H1 (cell line): ENCODE results near the gene ITGA11. TPM values are rescaled to one million over a fixed set of nuclear protein-coding genes. Genes with fewer than 3 reads are reported as not detected.

Experiments
- CTCF ChIA-PET: fragments of 300-600 bp; sonication (Branson Sonifier 250); formaldehyde crosslinking; loops from one replicate; lab custom pipeline; 2021; ENCODE audit not compliant: partially characterized antibody; lab: Charles Lee
- POLR2A ChIA-PET: fragments of 300-600 bp; sonication (Branson Sonifier 250); formaldehyde crosslinking; loops from one replicate; lab custom pipeline; 2021; ENCODE audit warnings: inconsistent platforms; ENCODE audit not compliant: partially characterized antibody; lab: Charles Lee
- DNase-seq, 2 experiments: peaks; one replicate each; pipeline versions ENCODE4 v3.0.0 to v3.0.0-alpha.2; 2010 to 2022; ENCODE audit warnings: low spot score in 2 of 2, low read depth in 1 of 2, mixed read lengths in 1 of 2
- FAIRE-seq: peaks from 2 replicates; lab custom pipeline; 2011; peaks lifted over from hg19 to GRCh38; lab: Jason Lieb, UNC
- H2AFZ ChIP-seq: 2 replicates; pipeline ENCODE4 v1.8.1; 2012; ENCODE audit warnings: low read length, inconsistent platforms
- H2AK5ac ChIP-seq: 2 replicates; pipeline ENCODE4 v1.6.1; 2013; ENCODE audit warnings: low read depth, low read length
- H2BK120ac ChIP-seq: replicated peaks from 2 replicates; pipeline ENCODE3; 2013; ENCODE audit warnings: low read depth, low read length, inconsistent platforms
- H2BK12ac ChIP-seq: 2 replicates; pipeline ENCODE4 v1.6.1; 2013; ENCODE audit warnings: low read depth, low read length
- H2BK15ac ChIP-seq: 2 replicates; pipeline ENCODE4 v1.6.1; 2013; ENCODE audit warnings: low read length
- H2BK20ac ChIP-seq: 2 replicates; pipeline ENCODE4 v1.6.1; 2013; ENCODE audit warnings: low read length
- H2BK5ac ChIP-seq: 2 replicates; pipeline ENCODE4 v1.6.1; 2013; ENCODE audit warnings: low read depth, low read length
- H3K14ac ChIP-seq: 2 replicates; pipeline ENCODE4 v1.6.1; 2013; ENCODE audit warnings: inconsistent platforms; ENCODE audit not compliant: insufficient read length
- H3K18ac ChIP-seq: 2 replicates; pipeline ENCODE4 v1.6.1; 2013; ENCODE audit warnings: low read length; ENCODE audit errors: extremely low read depth
- H3K23ac ChIP-seq: 2 replicates; pipeline ENCODE4 v1.6.1; 2013; ENCODE audit warnings: inconsistent platforms; ENCODE audit not compliant: insufficient read length
- H3K23me2 ChIP-seq: 2 replicates; pipeline ENCODE4 v1.6.1; 2013; ENCODE audit warnings: low read depth, low read length
- H3K27ac ChIP-seq: 2 replicates; pipeline ENCODE4 v1.6.1; 2011; ENCODE audit warnings: low read depth, low read length, inconsistent platforms
- H3K27me3 ChIP-seq, 4 experiments: replicated peaks in 1 of 4; 1 replicate in 1 of 4; 2 replicates in 3 of 4; pipeline versions ENCODE4 v1.6.1 to v1.8.1; 2011 to 2013; ENCODE audit warnings: low read length in 3 of 4, mild to moderate bottlenecking in 3 of 4, inconsistent platforms in 2 of 4, mixed read lengths in 2 of 4, moderate library complexity in 1 of 4; ENCODE audit not compliant: control insufficient read depth in 3 of 4, insufficient read depth in 3 of 4; ENCODE audit errors: extremely low read depth in 1 of 4
- H3K36me3 ChIP-seq, 4 experiments: 2 replicates each; pipeline versions ENCODE4 v1.6.1 to v1.8.1; 2011 to 2013; ENCODE audit warnings: mild to moderate bottlenecking in 4 of 4, low read length in 3 of 4, moderate library complexity in 2 of 4, control low read depth in 1 of 4, inconsistent platforms in 1 of 4; ENCODE audit not compliant: insufficient read depth in 4 of 4, control insufficient read depth in 2 of 4
- H3K4ac ChIP-seq: replicated peaks from 2 replicates; pipeline ENCODE3; 2013; ENCODE audit warnings: low read length, low read depth, mixed read lengths, inconsistent platforms; ENCODE audit not compliant: insufficient read length
- H3K4me1 ChIP-seq, 4 experiments: replicated peaks in 1 of 4; 1 replicate in 1 of 4; 2 replicates in 3 of 4; pipeline versions ENCODE4 v1.6.1 to v1.8.1; 2011 to 2013; ENCODE audit warnings: low read length in 3 of 4, inconsistent platforms in 2 of 4, mixed read lengths in 1 of 4; ENCODE audit not compliant: insufficient read depth in 4 of 4, control insufficient read depth in 3 of 4
- H3K4me2 ChIP-seq, 2 experiments: 2 replicates each; pipeline versions ENCODE4 v1.6.1 to v1.8.1; 2011 to 2013; ENCODE audit warnings: low read depth in 2 of 2, low read length in 2 of 2, control low read depth in 1 of 2, inconsistent platforms in 1 of 2, mild to moderate bottlenecking in 1 of 2; ENCODE audit not compliant: insufficient read depth in 1 of 2
- H3K4me3 ChIP-seq, 4 experiments: fragments of 200-600, 300-600 bp in 1 of 4; sonication (generic), shearing (Covaris generic), sonication (Bioruptor Twin) in 1 of 4; 2 replicates each; pipeline versions ENCODE4 v1.5.1 to v1.8.1; 2011 to 2016; ENCODE audit warnings: low read length in 4 of 4, low read depth in 3 of 4, control low read depth in 2 of 4, inconsistent platforms in 2 of 4, mild to moderate bottlenecking in 2 of 4, mixed read lengths in 1 of 4, moderate library complexity in 1 of 4; ENCODE audit not compliant: insufficient read depth in 2 of 4; ENCODE audit errors: extremely low read depth in 1 of 4
- H3K56ac ChIP-seq: replicated peaks from 2 replicates; pipeline ENCODE3; 2013; ENCODE audit warnings: low read depth, mild to moderate bottlenecking, mixed read lengths, low read length, inconsistent platforms; ENCODE audit not compliant: insufficient read length
- H3K79me1 ChIP-seq: 2 replicates; pipeline ENCODE4 v1.6.1; 2013; ENCODE audit warnings: low read depth, low read length, control low read depth
- H3K79me2 ChIP-seq, 2 experiments: 2 replicates each; pipeline versions ENCODE4 v1.6.1 to v1.8.1; 2012 to 2013; ENCODE audit warnings: low read length in 2 of 2, mild to moderate bottlenecking in 2 of 2, inconsistent platforms in 1 of 2; ENCODE audit not compliant: insufficient read depth in 2 of 2, control insufficient read depth in 1 of 2
- H3K9ac ChIP-seq, 4 experiments: replicated peaks in 1 of 4; 1 replicate in 1 of 4; 2 replicates in 3 of 4; pipeline versions ENCODE4 v1.6.1 to v1.8.1; 2011 to 2013; ENCODE audit warnings: low read depth in 3 of 4, low read length in 3 of 4, control low read depth in 2 of 4, mild to moderate bottlenecking in 2 of 4, moderate library complexity in 2 of 4, inconsistent platforms in 1 of 4; ENCODE audit errors: extremely low read depth in 1 of 4
- H3K9me3 ChIP-seq, 2 experiments: 2 replicates each; pipeline versions ENCODE4 v1.6.1 to v1.8.1; 2012 to 2013; ENCODE audit warnings: mild to moderate bottlenecking in 2 of 2, moderate library complexity in 2 of 2, control low read depth in 1 of 2, inconsistent platforms in 1 of 2, low read depth in 1 of 2, low read length in 1 of 2, mixed read lengths in 1 of 2; ENCODE audit not compliant: insufficient read depth in 2 of 2
- H4K20me1 ChIP-seq, 2 experiments: replicated peaks in 1 of 2; 2 replicates each; pipeline versions ENCODE3 to v1.8.1; 2011 to 2013; ENCODE audit warnings: inconsistent platforms in 2 of 2, low read length in 2 of 2, mild to moderate bottlenecking in 1 of 2; ENCODE audit not compliant: insufficient read depth in 2 of 2, control insufficient read depth in 1 of 2
- H4K5ac ChIP-seq: 2 replicates; pipeline ENCODE4 v1.6.1; 2013; ENCODE audit warnings: low read length, low read depth, mixed read lengths, inconsistent platforms; ENCODE audit not compliant: insufficient read length
- H4K8ac ChIP-seq: 2 replicates; pipeline ENCODE4 v1.8.0; 2013; ENCODE audit warnings: mild to moderate bottlenecking, moderate library complexity, low read length, inconsistent platforms; ENCODE audit not compliant: insufficient read depth; ENCODE audit errors: extremely low read depth
- H4K91ac ChIP-seq: replicated peaks from 2 replicates; pipeline ENCODE3; 2013; ENCODE audit warnings: low read length, mixed read lengths, inconsistent platforms; ENCODE audit not compliant: insufficient read length
- BACH1 ChIP-seq: IDR thresholded peaks from 2 replicates; pipeline ENCODE4 v1.6.1; 2012; ENCODE audit warnings: low read length, improper control_type of control experiment
- BRCA1 ChIP-seq: IDR thresholded peaks from 2 replicates; pipeline ENCODE4 v1.6.1; 2012; ENCODE audit warnings: low read depth, low read length, improper control_type of control experiment
- CBX8 ChIP-seq: fragments of 300-800, 300-1000 bp; sonication (generic); IDR thresholded peaks from 2 replicates; pipeline ENCODE4 v1.7.1; 2016; ENCODE audit warnings: low read depth, low read length, borderline replicate concordance
- CHD1 ChIP-seq: IDR thresholded peaks from 2 replicates; pipeline ENCODE4 v1.6.1; 2012; ENCODE audit warnings: low read depth, low read length, improper control_type of control experiment
- CTBP2 ChIP-seq: IDR thresholded peaks from 2 replicates; pipeline ENCODE4 v1.7.0; 2011; ENCODE audit warnings: borderline replicate concordance, mild to moderate bottlenecking, moderate library complexity, mixed read lengths, low read length; ENCODE audit not compliant: insufficient read depth, insufficient read length
- EZH2 ChIP-seq: fragments of 200-600 bp; sonication (generic); IDR thresholded peaks from 2 replicates; pipeline ENCODE4 v1.7.1; 2012; ENCODE audit warnings: low read depth, mild to moderate bottlenecking, moderate library complexity, low read length, inconsistent platforms; ENCODE audit not compliant: severe bottlenecking
- FOSL1 ChIP-seq: IDR thresholded peaks from 2 replicates; pipeline ENCODE4 v1.6.1; 2011; ENCODE audit warnings: mild to moderate bottlenecking, low read depth, low read length, moderate library complexity; ENCODE audit not compliant: insufficient read depth
- GTF2F1 ChIP-seq: IDR thresholded peaks from 2 replicates; pipeline ENCODE4 v1.6.1; 2012; ENCODE audit warnings: low read depth, low read length, improper control_type of control experiment, borderline replicate concordance
- KDM5A ChIP-seq: fragments of 200-600 bp; IDR thresholded peaks from 2 replicates; pipeline ENCODE4 v1.7.1; 2012; ENCODE audit warnings: mild to moderate bottlenecking, low read length, inconsistent platforms, mixed read lengths
- MAX ChIP-seq: IDR thresholded peaks from 2 replicates; pipeline ENCODE4 v1.6.1; 2012; ENCODE audit warnings: inconsistent platforms
- NRF1 ChIP-seq: IDR thresholded peaks from 2 replicates; pipeline ENCODE4 v1.6.1; 2011; ENCODE audit warnings: mild to moderate bottlenecking, low read depth, low read length, improper control_type of control experiment
- SUZ12 ChIP-seq: fragments of 200-600 bp; sonication (generic); IDR thresholded peaks from 2 replicates; pipeline ENCODE4 v1.6.1; 2012; ENCODE audit warnings: mild to moderate bottlenecking, inconsistent platforms, low read length, moderate library complexity, mixed read lengths
- TBP ChIP-seq: IDR thresholded peaks from 2 replicates; pipeline ENCODE4 v1.6.1; 2011; ENCODE audit warnings: low read depth, low read length, improper control_type of control experiment
- USF2 ChIP-seq: IDR thresholded peaks from 2 replicates; pipeline ENCODE4 v1.6.1; 2011; ENCODE audit warnings: low read length, improper control_type of control experiment
- WGBS, 2 experiments: shearing (Covaris generic) in 1 of 2; methylation state at CpG; one replicate each; pipeline versions ENCODE4 v1.1.6 to v1.1.7; 2013 to 2015; ENCODE audit warnings: low lambda C conversion rate in 2 of 2, mixed read lengths in 2 of 2, inconsistent platforms in 1 of 2, low coverage in 1 of 2, missing lambda C conversion rate in 1 of 2; ENCODE audit not compliant: insufficient replicate concordance in 2 of 2, insufficient coverage in 1 of 2, insufficient read length in 1 of 2; ENCODE audit errors: extremely low coverage in 1 of 2, missing lambda C conversion rate in 1 of 2; 5-methylcytosine and 5-hydroxymethylcytosine counted together
- polyA plus RNA-seq, 7 experiments: library from polyadenylated mRNA; depleted of rRNA in 3 of 7; stranded (reverse) in 5 of 7; unstranded in 2 of 7; fragments of >200 nt in 5 of 7; fragments of 200-250 nt in 2 of 7; gene quantifications; 1 replicate in 5 of 7; 2 replicates in 1 of 7; 4 replicates in 1 of 7; pipeline versions ENCODE4 v1.2.1 to v1.2.3, GENCODE V29; 2011 to 2013; ENCODE audit warnings: missing spikeins in 2 of 7, mixed read lengths in 2 of 7
- total RNA-seq: library from RNA; stranded (reverse); fragmentation: NEBNext Ultra II Directional; extraction: Animal tissue kit (Norgen Biotek cat#: 25700); gene quantifications from 2 replicates; pipeline ENCODE4 v1.2.1, GENCODE V29; 2021

Gene ITGA11
- total and polyA plus RNA-seq, 2 of the 8 experiments (the other 6 are each of a cell fraction or from before 2014, with no cell fraction given): 0.05 to 0.06 TPM

- 75% methylated on average over 5 of the region's 5 CpGs; no CpG with 5 or more reads in 1 of the 2 experiments for WGBS, 2 experiments
- no peak for DNase-seq
- POLR2A ChIA-PET: no interaction called here
- TF ChIP-seq SUZ12 (no peak), KDM5A (no peak), BRCA1 (no peak), FOSL1 (no peak), CBX8 (no peak), BACH1 (no peak), MAX (no peak), CHD1 (no peak), EZH2 (no peak), GTF2F1 (no peak), TBP (no peak), NRF1 (no peak), USF2 (no peak), CTBP2 (no peak)
These were observed 7.5 kb upstream of the ITGA11 start for GRCh38 chr15:68439506-68439905.

More at GRCh38 chr15:68439506-68439905, 7.5 kb upstream of the ITGA11 start:
- H4K8ac ChIP-seq: no peak overlapping the region
- no peak overlapping the region for H2AFZ ChIP-seq
- H3K14ac ChIP-seq: no peak overlapping the region
- H2BK12ac ChIP-seq: no peak overlapping the region
- H2BK15ac ChIP-seq: no peak overlapping the region
- no peak overlapping the region for H2BK120ac ChIP-seq
- FAIRE-seq: no peak
- no peaks in the 10 kb centered on the region for H3K23me2 ChIP-seq
- H3K9ac ChIP-seq: no peak overlapping the region
- no peaks in the 10 kb centered on the region for H4K20me1 ChIP-seq
- no peaks in the 10 kb centered on the region for H3K27me3 ChIP-seq
- H3K23ac ChIP-seq: no peak overlapping the region
- H3K36me3 ChIP-seq: no peaks in the 10 kb centered on the region
- H3K4me1 ChIP-seq: no peaks in the 10 kb centered on the region
- no peak overlapping the region for H4K5ac ChIP-seq
- CTCF ChIA-PET: interaction anchor here (0.7 kb wide), 1 partner anchor 598 kb away, joined by 3 read pairs; no protein-coding TSS in a partner anchor
- no peak overlapping the region for H2AK5ac ChIP-seq
- H2BK20ac ChIP-seq: no peak overlapping the region
- no peak overlapping the region for H3K18ac ChIP-seq
- no peak overlapping the region for H3K4me3 ChIP-seq
- no peak overlapping the region for H4K91ac ChIP-seq
- no peaks in the 10 kb centered on the region for H3K79me2 ChIP-seq
- no peaks in the 10 kb centered on the region for H3K79me1 ChIP-seq
- H3K4me2 ChIP-seq: no peak overlapping the region
- no peak overlapping the region for H3K4ac ChIP-seq
- H3K9me3 ChIP-seq: no peaks in the 10 kb centered on the region
- H2BK5ac ChIP-seq: no peak overlapping the region
- no peak overlapping the region for H3K56ac ChIP-seq
- H3K27ac ChIP-seq: no peak overlapping the region
